ENCODE data around the gene CSPG5. TPM values are rescaled to one million over a fixed set of nuclear protein-coding genes. Genes with fewer than 3 reads are reported as not detected.

Gene CSPG5
- polyA plus RNA-seq, 2 of the 4 experiments (the other 2 are of a cell fraction): 0.14 to 0.93 TPM

DNA sequence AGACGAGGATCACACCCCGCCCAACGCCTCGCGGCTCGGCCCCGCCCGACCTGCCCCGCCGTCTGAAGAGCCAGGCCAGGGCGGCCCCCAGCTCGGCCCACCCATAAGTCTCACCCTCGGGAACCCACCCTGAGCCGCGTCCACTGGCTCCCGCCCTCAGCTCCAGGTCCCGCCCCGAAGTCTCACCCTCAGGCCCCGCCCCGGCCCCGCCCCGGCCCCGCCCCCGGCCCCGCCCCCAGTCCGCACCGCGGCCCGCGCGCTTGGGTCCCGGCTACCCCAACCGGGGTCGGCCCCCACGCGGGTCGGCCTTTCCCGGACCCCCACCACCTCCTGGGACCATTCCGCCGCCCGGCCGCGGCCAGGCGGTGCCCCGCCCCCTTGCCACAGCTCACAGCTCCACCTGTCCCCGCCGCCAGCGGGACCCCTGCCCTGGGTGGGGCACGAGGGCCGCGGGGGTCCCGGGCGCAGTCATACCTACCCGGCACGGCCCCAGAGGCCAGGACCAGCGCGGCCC is 489 bp downstream of the CSPG5 start:
- WGBS (ENCODE audit: missing lambda C conversion rate): no CpG with 5 or more reads among the region's 57 CpGs
- DNase-seq (ENCODE audit: low read depth in 1 of 2, low spot score in 1 of 2): peak in 1 of 2 experiments; percentile 29
- no peak for FAIRE-seq
- Histone ChIP-seq H3K4me3 (peak overlapping the region; percentile 92), H3K4me1 (no peaks in the 10 kb centered on the region), H3K9me3 (no peaks in the 10 kb centered on the region), H3K4me2 (peak overlapping the region; percentile 99), H3K27ac (peak overlapping the region; percentile 20 to 62; a peak in 4 of 6 replicates)
- peak; percentile 72 to 76 for ATAC-seq
- CTCF ChIA-PET: no interaction called here
- POLR2A ChIA-PET: no interaction called here
- TF ChIP-seq MYC (IDR thresholded peaks at IDR 0.05; ENCODE audit: borderline replicate concordance, low read length): no peak
- no peak for TF ChIP-seq RCOR1 (IDR thresholded peaks at IDR 0.05; ENCODE audit: low read depth, low read length)
- TF ChIP-seq TP53 (CRISPR knock-in tag; IDR thresholded peaks at IDR 0.05): no peak
- no peak for TF ChIP-seq ZSCAN20 (CRISPR knock-in tag; IDR thresholded peaks at IDR 0.05)
- no peak for TF ChIP-seq KDM5A (IDR thresholded peaks at IDR 0.05)
- TF ChIP-seq, protein P1, sequence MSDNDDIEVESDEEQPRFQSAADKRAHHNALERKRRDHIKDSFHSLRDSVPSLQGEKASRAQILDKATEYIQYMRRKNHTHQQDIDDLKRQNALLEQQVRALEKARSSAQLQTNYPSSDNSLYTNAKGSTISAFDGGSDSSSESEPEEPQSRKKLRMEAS (IDR thresholded peaks at IDR 0.05): no peak
- TF ChIP-seq SREBF2 (IDR thresholded peaks at IDR 0.05): no peak
- TF ChIP-seq JUNB (IDR thresholded peaks at IDR 0.05): no peak
- no peak for TF ChIP-seq PHF8 (IDR thresholded peaks at IDR 0.05; ENCODE audit: borderline replicate concordance, low read depth)
- no peak for TF ChIP-seq SMC3 (IDR thresholded peaks at IDR 0.05)
- TF ChIP-seq ZNF302 (CRISPR knock-in tag; IDR thresholded peaks at IDR 0.05): no peak
- no peak for TF ChIP-seq MAZ (IDR thresholded peaks at IDR 0.05; ENCODE audit: borderline replicate concordance, low read depth, low read length)
- TF ChIP-seq NPAS2 (CRISPR knock-in tag; IDR thresholded peaks at IDR 0.05; ENCODE audit: borderline replicate concordance): no peak
- TF ChIP-seq MAFK (IDR thresholded peaks at IDR 0.05; ENCODE audit: partially characterized antibody): no peak

DNA sequence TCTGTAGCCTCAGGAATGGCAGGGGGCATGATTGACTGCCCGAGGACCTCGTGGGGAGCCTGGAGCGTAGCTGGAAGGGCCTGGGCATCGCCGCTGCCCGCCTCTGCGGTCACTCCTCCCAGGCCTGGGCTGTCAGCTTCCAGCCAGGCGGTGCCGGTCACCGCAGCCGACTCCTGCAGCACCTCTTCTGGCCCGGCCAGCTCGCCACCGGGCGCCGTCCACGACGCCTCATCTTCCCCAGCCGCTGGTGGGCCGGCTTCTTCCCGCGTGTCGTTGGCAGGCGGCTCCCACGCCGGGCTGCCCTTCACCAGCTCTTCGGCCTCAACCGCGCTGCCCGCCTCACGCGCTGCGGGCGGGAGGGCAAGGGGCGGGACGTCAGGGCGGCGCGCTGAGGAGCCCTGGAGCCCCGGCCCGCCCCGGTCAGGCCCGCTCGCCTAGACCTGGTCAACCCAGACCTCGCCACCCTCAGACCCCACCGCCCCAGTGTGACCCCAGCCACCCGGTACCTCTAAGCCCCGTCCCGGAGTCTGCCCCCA is 1.0 kb downstream of the CSPG5 start:
- POLR2A ChIA-PET: no interaction called here
- peak overlapping the region; percentile 99 for H3K4me2 ChIP-seq
- WGBS (ENCODE audit: missing lambda C conversion rate): 12% methylated on average over 10 of the region's 49 CpGs

DNA sequence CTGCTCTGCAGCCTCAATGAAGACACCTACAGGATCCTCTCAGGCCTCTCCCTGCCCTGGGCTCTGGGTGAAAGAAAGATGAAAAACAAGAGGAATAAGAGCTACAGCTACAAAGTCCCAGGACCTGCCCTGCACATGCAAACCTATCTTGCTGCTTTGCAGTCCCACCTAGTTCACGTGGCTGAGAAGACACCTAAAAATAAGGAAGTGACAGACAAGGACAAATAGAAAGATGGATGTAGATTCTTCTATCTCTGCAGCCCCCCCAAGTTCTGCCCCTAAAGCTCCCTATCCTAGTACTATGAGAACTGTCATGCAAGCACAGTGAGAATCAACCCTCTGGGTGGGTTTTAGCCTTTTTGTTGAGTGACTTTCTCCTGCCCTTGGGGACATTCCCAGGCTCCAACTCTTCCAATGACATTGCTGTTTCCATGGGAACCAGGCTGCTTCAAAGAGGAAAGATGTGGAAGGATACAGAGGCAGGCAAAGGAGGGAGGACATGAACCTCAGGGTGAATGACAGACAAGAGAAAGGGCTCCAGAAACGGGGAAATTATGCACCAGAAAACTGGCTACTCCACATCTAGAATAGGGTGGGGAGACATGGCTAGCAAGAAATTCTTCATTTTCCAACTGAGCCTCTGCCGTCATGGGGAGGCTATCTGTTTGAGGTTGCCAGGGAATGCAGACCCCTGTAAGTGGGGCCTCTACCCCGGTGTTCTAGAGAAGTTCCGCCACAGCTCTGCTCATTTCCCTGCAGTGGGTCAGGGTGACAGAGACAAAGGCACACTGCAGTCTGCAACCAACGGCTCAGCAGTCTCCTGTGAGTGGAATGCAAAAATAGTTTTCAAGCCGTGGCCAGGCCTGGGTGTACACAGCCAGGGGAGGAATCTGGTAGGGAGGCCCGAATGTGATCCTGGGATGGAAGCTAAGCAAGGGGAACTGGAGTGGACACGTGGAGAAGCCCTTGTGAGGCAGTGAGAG is 5.2 kb downstream of the CSPG5 start:
- POLR2A ChIA-PET: no interaction called here
- TF ChIP-seq, protein P2, sequence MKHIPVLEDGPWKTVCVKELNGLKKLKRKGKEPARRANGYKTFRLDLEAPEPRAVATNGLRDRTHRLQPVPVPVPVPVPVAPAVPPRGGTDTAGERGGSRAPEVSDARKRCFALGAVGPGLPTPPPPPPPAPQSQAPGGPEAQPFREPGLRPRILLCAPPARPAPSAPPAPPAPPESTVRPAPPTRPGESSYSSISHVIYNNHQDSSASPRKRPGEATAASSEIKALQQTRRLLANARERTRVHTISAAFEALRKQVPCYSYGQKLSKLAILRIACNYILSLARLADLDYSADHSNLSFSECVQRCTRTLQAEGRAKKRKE (CRISPR knock-in tag; IDR thresholded peaks at IDR 0.05; ENCODE audit: low read depth): no peak
- TF ChIP-seq HOXA7 (CRISPR knock-in tag; IDR thresholded peaks at IDR 0.05) (no peak), NR3C1 (IDR thresholded peaks at IDR 0.05) (no peak), MYC (IDR thresholded peaks at IDR 0.05; ENCODE audit: borderline replicate concordance, low read length) (no peak)
- no peak for DNase-seq (ENCODE audit: low read depth in 1 of 2, low spot score in 1 of 2)
- CTCF ChIA-PET: interaction anchor here (1.0 kb wide), 1 partner anchor 50 kb away, joined by 3 read pairs; no protein-coding TSS in a partner anchor
- no peak for ATAC-seq
- Histone ChIP-seq H3K9me3 (no peaks in the 10 kb centered on the region), H3K4me2 (no peak overlapping the region), H3K4me3 (no peak overlapping the region), H3K27ac (no peak overlapping the region), H3K4me1 (no peaks in the 10 kb centered on the region)
- 49% methylated on average over 9 of the region's 9 CpGs for WGBS (ENCODE audit: missing lambda C conversion rate)
- no peak for FAIRE-seq

More for the DNA sequence above, 1.0 kb downstream of the CSPG5 start:
- CTCF ChIA-PET: interaction anchor here (0.8 kb wide), 1 partner anchor 9 kb away, joined by 3 read pairs; no protein-coding TSS in a partner anchor
- DNase-seq (ENCODE audit: low read depth in 1 of 2, low spot score in 1 of 2) (peak in 1 of 2 experiments; percentile 16), ATAC-seq (peak; percentile 59 to 75), FAIRE-seq (no peak)
- TF ChIP-seq, protein P1 (IDR thresholded peaks at IDR 0.05): peak; percentile 89
- TF ChIP-seq EHF (CRISPR knock-in tag; IDR thresholded peaks at IDR 0.05) (no peak), ZSCAN20 (CRISPR knock-in tag; IDR thresholded peaks at IDR 0.05) (no peak)
- TF ChIP-seq, protein P3, sequence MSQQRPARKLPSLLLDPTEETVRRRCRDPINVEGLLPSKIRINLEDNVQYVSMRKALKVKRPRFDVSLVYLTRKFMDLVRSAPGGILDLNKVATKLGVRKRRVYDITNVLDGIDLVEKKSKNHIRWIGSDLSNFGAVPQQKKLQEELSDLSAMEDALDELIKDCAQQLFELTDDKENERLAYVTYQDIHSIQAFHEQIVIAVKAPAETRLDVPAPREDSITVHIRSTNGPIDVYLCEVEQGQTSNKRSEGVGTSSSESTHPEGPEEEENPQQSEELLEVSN (IDR thresholded peaks at IDR 0.05; ENCODE audit: borderline replicate concordance, low read depth): peak; percentile 92
- Histone ChIP-seq H3K9me3 (no peaks in the 10 kb centered on the region), H3K4me3 (peak overlapping the region; percentile 92), H3K27ac (peak overlapping the region in 1 of 2 experiments; percentile 62; a peak in 3 of 6 replicates), H3K4me1 (no peaks in the 10 kb centered on the region)

Data from A549 (cell line).